Hematopoietic multipotent progenitor cell treated with erythropoietin and hydrocortisone succinate and interleukin-3 and kit ligand, for 15 days (in vitro differentiated cells): ENCODE results near the gene MORN5.

Experiments
- DNase-seq: peaks from one replicate; pipeline ENCODE4 v3.0.0-alpha.2; 2015; ENCODE audit warnings: low spot score

Gene MORN5

GRCh38 chr9:122192261-122192875 is 32.7 kb downstream of the MORN5 start:
- peak; percentile 32 for DNase-seq

DNA sequence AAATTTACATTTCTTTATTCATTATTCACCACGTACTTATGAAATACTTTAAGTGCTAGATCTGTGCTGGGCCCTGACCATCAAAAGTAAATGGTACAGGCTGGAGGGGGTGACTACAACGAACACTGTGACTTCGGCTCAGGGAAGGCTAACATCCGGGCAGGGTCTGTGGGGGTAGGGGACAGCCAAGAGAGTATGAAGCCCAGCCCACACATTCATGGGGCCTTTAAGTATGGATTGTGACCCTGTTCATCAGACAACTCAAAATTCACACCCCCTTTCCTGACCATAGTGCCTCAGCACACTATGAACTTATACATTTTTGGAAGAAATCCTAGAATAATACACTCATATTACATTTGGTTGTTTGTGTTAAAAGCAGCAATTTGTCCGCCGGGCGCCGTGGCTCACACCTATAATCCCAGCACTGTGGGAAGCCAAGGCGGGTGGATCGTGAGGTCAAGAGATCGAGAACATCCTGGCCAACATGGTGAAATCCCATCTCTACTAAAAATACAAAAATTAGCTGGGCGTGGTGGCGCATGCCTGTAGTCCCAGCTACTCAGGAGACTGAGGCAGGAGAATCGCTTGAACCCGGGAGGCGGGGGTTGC is 33.3 kb downstream of the MORN5 start:
- no peak for DNase-seq

GRCh38 chr9:122193651-122194050 is 33.9 kb downstream of the MORN5 start:
- no peak for DNase-seq

DNA sequence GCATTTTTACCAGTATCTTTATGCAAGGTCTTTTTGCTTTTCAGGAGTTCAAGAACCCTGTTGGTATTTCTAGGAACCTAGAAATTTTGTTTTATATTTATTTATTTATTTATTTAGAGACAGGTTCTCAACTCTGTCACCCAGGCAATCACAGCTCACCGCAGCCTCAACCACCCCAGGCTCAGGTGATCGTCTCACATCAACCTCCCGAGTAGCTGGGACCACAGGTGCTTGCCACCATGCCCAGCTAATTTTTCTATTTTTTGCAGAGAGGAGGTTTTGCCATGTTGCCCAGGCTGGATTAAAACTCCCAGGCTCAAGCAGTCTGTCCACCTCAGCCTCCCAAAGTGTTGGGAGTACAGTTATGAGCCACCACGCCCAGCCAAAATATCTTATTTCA is 36.2 kb downstream of the MORN5 start:
- no peak for DNase-seq

- no peak for DNase-seq
Measured at GRCh38 chr9:122197426-122197825, 37.7 kb downstream of the MORN5 start.

GRCh38 chr9:122197882-122198281 is 38.2 kb downstream of the MORN5 start:
- DNase-seq: no peak

DNA sequence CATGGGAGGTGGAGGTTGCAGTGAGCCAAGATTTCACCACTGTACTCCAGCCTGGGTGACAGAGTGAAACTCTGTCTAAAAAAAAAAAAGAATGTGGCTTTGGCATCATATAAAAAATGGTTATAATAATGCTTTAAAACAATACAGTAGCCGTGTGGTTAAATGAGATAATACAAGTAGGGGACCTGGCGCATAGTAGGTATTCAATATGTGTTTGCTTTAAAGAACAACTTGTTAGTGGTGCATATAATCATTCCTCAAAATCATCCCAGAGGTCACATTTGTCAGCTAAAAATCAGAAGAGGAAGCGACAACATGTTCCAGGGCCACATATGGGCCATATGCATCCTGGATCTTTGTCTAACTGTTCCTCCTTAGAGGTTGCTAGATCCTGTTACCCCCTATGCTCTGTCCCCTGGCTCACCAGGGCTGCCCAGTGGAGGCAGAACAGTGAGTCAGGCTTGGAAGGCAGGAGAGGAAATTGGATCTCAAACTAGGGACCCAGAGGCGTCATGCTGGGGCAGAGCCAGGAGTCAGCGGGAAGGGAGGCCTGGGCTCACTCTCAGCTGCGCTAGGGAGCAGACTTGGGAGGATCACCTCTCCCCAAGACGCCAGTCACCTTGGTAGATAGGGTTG is 41.4 kb downstream of the MORN5 start:
- DNase-seq: no peak

- no peak for DNase-seq
Measured at GRCh38 chr9:122201641-122202040, 41.9 kb downstream of the MORN5 start.

DNA sequence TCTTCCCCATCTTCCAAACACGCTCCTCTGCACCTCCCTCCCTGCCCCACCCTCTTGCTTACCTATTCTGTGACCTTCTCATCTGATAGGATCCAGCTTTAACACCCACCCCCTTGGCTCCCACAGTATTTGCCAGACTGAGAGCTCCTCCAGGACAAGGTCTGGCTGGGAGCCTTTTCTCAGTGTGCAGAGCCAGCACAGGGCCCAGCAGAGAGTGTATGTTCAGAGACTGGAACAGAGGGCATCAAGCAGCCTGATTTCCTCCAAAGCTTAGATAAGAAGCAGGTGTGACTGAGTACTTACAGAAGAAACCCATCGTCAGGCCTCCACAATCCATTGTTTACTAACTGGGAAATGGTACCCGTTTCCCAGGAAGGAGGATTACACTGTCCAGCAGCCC is 42.4 kb downstream of the MORN5 start:
- no peak for DNase-seq

GRCh38 chr9:122204055-122204454 is 44.3 kb downstream of the MORN5 start:
- no peak for DNase-seq

DNA sequence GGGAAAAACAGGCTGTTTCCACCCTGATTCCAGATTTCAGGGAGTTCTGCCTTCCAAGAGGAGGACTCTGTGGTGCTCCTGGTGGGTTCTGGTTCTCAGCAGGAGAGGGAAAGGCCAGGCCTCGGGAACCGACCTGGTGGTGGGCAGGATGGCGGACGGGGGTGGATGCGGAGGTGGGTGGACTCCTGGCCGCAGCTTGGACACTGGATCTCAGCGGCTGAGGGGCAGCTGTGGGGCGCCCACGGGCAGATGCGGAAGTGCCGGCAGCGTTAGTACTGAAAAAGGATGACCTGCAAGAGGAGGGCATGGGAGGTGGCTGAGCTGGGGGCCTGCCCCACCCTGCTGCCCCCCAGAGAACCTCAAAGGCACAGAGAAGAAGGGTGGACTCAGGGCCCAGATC is 44.8 kb downstream of the MORN5 start:
- no peak for DNase-seq

GRCh38 chr9:122205176-122205575 is 45.5 kb downstream of the MORN5 start:
- no peak for DNase-seq

DNA sequence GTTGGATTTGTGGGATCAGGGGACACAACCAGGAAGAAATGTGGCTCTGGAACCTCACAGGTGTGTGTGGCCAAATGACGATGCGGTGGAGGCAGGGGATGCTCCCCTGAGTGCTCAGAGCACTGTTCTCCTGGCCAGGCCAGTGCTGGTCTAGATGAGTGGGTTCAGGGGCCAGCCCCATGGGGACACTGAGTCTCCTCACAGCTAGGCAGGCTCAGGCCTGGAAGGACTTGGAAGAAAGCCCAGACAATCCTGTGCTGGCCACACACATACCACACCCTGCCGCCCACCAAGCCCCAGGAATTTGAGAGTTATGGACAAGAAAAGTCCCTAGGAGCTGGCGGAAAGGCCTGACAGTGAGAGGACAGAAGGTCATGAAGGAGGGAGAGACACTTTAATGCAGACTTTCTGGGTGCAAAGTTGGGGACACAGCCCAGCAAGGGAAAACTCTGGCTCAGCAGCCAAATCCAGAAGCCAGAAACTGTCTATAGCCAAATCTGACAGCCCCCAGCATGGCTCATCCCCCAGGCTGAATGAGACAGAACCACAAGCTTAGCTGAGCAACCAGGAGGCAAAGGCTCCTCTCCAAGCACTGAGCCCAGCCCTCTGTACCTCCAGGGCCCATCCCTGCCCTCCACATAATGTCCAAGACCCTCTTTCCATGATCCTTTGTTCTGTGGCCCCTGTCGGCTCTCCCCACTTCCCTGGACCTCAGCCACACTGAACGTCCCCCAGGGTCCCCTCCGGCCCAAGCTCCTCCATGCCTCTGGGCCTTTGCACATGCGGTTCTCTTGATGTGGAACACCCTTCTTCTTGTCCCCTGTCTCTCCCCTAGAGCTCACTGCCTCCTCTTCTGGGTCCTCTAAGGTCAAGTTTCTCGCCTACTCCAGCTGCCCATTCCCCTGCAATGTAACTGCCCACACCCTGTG is 46.7 kb downstream of the MORN5 start:
- no peak for DNase-seq

- DNase-seq: no peak
Measured at GRCh38 chr9:122207096-122207495, 47.4 kb downstream of the MORN5 start.

DNA sequence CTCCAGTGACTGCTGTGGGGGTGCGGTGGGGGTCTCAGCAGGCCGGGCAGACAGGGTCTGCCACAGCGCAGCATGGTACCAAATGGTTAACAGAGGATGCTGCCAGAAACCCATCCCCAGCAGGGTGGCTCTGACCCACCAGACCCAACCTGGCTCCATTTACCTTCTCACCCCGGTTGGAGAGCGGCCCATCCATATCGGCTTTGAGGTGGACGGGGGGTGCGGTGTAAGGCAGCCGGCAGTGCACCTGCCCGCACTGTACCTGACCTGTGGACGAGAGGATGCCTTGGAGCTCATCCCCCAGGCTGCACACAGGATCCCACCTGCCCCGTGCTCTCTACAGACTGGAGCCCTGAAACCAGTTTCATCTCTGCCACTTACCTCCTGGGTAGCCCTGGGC is 49.7 kb downstream of the MORN5 start:
- no peak for DNase-seq

DNA sequence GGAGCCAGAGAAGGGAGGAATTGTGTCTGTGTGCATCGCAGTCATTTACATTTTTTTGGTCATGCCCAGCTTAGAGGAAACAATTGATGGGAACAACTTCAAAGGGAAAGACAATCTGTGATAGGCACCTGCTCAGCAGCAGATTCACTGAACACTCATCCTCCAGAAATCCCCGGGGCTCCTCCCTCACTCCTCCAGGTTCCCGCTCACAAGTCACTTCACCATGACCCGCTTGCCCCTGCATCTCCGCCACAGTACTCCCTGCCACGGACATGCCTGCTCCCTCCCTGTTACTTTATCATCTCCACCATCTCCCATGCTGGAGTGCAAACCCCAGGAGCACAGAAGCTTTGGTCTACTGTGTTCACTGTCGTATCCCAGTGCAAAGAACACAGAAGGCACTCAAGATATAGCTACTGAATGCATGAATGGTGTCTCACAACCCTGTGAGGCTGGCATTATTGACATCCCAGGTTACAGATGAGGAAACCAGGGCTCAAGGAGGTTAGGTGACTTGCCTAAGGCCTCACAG is 52.8 kb downstream of the MORN5 start:
- DNase-seq: no peak

GRCh38 chr9:122213102-122213588 is 53.4 kb downstream of the MORN5 start:
- DNase-seq: no peak

GRCh38 chr9:122213589-122214413 is 54.1 kb downstream of the MORN5 start:
- DNase-seq: peak; percentile 68

GRCh38 chr9:122214507-122214906 is 54.8 kb downstream of the MORN5 start:
- no peak for DNase-seq

GRCh38 chr9:122215663-122216062 is 56.0 kb downstream of the MORN5 start:
- no peak for DNase-seq

- no peak for DNase-seq
Measured at GRCh38 chr9:122216138-122216797, 56.6 kb downstream of the MORN5 start.
